Kidney epithelial cell (primary cell): ENCODE results near the gene POLR2M. TPM values are rescaled to one million over a fixed set of nuclear protein-coding genes. Genes with fewer than 3 reads are reported as not detected.

ENCODE experiments used
- DNase-seq: peaks from one replicate; pipeline ENCODE4 v3.0.0-alpha.2; 2010; ENCODE audit warnings: low read depth
- H3K27me3 ChIP-seq: 2 replicates; pipeline ENCODE4 v1.6.0; 2011; ENCODE audit warnings: low read length; ENCODE audit not compliant: control insufficient read depth, insufficient read depth
- H3K36me3 ChIP-seq: 2 replicates; pipeline ENCODE4 v1.5.1; 2011; ENCODE audit warnings: low read length; ENCODE audit not compliant: control insufficient read depth, insufficient read depth
- H3K4me3 ChIP-seq: 2 replicates; pipeline ENCODE4 v1.5.1; 2011; ENCODE audit warnings: low read depth, mild to moderate bottlenecking, control low read depth, low read length
- CTCF ChIP-seq: IDR thresholded peaks from 2 replicates; pipeline ENCODE4 v1.5.1; 2011; ENCODE audit warnings: mild to moderate bottlenecking, moderate library complexity, low read length, control low read depth, inconsistent platforms; ENCODE audit not compliant: insufficient read depth, poor library complexity, severe bottlenecking
- total RNA-seq: library from RNA; depleted of rRNA; stranded (reverse); fragments of >200 nt; gene quantifications from 2 replicates; pipeline ENCODE4 v1.2.3, GENCODE V29; 2015

Gene POLR2M
- total RNA-seq, 1 donor from 2014 or later, result 49.1 TPM

GRCh38 chr15:57728436-57728835 lies 21.9 kb downstream of the POLR2M start:
- H3K4me3 ChIP-seq, result no peak overlapping the region
- TF ChIP-seq CTCF, result no peak
- DNase-seq, result no peak
- no peaks in the 10 kb centered on the region for H3K36me3 ChIP-seq
- H3K27me3 ChIP-seq, result no peaks in the 10 kb centered on the region

DNA sequence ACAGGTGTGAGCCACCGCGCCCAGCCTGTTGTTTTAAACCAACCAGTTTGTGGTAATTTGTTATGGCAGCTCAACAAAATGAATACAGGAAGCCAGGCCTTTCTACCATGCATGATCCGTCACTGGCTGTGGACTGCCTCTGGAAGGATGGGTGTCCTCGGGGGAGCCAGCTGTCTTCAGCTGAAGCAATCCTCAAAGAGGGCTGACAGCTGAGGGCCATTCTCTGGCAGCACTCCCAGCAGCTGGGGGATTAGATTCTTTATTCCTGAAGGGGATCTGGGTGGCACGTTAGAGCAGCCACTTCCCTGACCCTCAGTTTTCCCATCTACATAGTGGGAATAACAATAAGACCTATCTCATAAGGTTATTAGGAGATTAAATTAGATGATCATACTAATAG lies 24.4 kb downstream of the POLR2M start:
- no peak for TF ChIP-seq CTCF
- no peak overlapping the region for H3K4me3 ChIP-seq
- no peaks in the 10 kb centered on the region for H3K27me3 ChIP-seq
- no peaks in the 10 kb centered on the region for H3K36me3 ChIP-seq
- no peak for DNase-seq

- Histone ChIP-seq H3K27me3 (no peaks in the 10 kb centered on the region), H3K36me3 (no peaks in the 10 kb centered on the region), H3K4me3 (no peak overlapping the region)
- no peak for TF ChIP-seq CTCF
- DNase-seq, result no peak
Measured at GRCh38 chr15:57731530-57732103, 25.1 kb downstream of the POLR2M start.

DNA sequence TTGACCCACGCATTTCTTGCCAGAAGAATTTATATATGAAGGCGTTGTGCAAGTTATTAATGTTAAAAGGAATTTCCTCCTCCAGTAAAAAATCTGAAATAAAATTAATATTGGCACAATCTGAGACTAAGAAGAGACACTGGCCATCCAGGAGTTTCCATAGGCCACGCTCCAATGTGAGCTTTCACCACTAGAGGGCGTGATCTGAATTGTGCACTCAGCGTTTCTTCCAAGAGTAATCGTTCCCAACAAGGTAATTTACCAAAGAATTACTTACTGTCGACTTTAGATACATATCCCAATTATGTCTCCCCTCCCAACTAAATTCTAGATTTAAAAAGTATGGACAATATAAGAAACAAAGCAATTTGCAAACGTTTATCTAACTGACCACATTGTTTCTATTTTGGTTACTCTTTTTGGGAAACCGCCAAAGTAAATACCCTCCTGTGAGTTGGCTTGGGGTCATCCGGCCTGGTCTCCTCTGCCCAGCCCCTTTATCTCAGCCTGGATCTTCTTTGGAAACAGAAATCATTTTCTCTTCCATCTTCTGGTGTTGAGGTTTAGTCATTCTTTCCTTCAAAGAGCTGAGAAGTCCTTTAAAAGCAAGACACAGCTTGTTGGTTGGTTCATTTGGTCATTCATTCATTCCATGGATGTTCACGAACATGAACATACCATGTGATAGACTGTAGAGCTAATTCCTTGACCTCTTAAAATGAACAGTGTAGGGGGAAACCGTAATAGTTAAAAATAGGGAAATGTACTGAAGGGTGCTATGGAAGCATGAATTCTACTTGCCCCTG lies 26.2 kb downstream of the POLR2M start:
- H3K4me3 ChIP-seq, result no peak overlapping the region
- H3K36me3 ChIP-seq, result no peaks in the 10 kb centered on the region
- TF ChIP-seq CTCF, result peak; percentile 84
- no peak for DNase-seq
- no peaks in the 10 kb centered on the region for H3K27me3 ChIP-seq

DNA sequence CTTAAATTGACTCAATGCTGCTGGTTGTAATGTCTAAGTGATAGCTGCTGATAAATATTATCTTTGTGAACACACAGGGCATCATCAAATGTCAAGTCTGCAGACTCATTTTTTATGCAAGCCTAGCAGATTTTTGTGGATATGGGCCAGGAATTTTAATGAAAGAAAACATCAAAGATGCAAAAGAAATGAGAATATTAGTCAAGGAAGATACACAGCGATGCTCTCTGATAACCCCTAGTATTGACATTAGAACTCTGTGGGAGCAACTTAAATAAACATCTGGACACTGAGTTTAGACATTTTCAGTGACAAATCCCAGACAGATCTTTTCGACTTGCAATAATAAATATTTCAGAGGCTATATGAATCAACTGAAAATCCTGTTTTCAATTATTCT lies 28.3 kb downstream of the POLR2M start:
- no peak overlapping the region for H3K4me3 ChIP-seq

More for the DNA sequence above, 28.3 kb downstream of the POLR2M start:
- Histone ChIP-seq H3K27me3 (no peaks in the 10 kb centered on the region), H3K36me3 (no peaks in the 10 kb centered on the region)
- no peak for TF ChIP-seq CTCF
- DNase-seq, result no peak
